GM18519 (cell line): ENCODE data around the gene SYS1.
A peak's percentile ranks its signal among the peaks of the same experiment; 100 is the strongest.

Experiments used
- ATAC-seq: cut with Tn5 transposase; IDR thresholded peaks from one replicate; pipeline ENCODE4 v1.9.1; 2021; ENCODE audit warnings: mild to moderate bottlenecking, moderate library complexity; ENCODE audit not compliant: unreplicated experiment, low FRiP score

Gene SYS1

DNA sequence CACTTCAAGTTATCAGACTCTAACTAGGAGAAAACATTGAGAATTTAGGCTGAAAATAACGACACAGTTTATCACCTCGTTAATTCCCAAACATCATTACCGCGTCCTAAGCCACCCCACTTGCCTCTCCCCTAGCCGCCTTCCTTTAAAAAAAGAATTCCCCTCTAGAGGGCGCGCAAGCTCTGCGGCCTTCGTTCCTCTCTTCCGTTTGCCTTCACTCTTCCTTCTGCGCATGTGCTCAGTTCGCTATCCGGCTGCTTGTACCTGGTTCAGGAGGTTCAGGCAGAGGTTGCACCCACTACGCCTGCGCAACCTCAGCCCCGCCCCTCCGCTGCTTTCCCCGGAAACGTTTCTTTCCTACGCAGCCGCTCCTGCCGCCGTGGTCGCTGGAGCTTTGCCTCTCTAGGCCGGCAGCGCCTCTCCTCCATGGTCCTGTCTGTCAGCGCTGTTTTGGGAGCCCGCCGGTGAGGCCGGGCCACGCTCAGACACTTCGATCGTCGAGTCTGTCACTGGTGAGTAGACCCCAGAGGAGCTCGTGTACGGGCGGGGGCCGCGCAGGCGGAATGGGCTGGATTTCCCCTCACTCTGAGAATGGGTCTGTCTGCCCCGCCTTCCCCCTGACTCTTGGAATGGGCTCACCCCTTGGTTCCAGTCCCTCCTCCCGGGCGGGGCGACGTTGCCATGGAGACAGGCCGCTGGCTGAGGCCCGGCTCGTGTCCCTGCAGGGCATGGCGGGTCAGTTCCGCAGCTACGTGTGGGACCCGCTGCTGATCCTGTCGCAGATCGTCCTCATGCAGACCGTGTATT, at the start of gene SYS1:
SYS1 (plus strand) TSS at position 353 of the 807 bp plus-strand sequence; CDS start at position 729, 376 bp downstream.
- ATAC-seq: peak; percentile 73

DNA sequence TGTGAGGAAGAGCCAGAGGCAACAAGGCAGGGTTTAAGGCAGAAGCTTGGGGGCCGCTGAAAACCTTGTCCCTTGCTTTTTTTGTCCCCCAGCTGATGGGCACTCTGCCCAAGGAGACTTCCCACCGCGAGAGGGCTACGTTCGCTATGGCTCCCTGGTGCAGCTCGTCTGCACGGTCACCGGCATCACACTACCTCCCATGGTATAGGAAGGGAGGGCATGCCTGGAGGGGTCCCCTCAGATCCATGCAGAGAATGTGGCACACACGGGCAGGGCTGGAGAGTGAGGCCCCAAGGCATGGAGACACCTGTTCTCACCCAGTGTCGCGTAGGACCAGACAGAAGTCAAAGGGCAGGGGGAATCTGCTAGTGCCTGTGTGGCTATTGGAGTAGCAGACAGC, 49.0 kb upstream of the SYS1 start:
- ATAC-seq: no peak

DNA sequence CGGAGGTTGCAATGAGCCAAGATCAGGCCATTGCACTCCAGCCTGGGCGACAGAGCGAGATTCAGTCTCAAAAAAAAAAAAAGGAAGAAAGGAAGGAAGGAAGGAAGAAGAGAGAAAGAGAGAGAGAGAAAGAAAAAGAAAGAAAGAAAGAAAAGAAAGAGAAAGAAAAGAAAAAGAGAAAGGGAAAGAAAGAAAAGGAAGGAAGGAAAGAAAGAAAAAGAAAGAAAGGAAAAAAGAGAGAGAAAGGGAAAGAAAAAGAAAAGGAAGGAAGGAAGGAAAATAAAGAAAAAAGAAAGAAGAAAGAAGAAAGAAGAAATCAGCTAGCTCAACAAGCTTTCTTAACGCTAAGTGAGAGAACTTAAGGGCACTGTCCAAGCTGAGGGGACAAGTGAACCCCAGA, 47.3 kb upstream of the SYS1 start:
- no peak for ATAC-seq

DNA sequence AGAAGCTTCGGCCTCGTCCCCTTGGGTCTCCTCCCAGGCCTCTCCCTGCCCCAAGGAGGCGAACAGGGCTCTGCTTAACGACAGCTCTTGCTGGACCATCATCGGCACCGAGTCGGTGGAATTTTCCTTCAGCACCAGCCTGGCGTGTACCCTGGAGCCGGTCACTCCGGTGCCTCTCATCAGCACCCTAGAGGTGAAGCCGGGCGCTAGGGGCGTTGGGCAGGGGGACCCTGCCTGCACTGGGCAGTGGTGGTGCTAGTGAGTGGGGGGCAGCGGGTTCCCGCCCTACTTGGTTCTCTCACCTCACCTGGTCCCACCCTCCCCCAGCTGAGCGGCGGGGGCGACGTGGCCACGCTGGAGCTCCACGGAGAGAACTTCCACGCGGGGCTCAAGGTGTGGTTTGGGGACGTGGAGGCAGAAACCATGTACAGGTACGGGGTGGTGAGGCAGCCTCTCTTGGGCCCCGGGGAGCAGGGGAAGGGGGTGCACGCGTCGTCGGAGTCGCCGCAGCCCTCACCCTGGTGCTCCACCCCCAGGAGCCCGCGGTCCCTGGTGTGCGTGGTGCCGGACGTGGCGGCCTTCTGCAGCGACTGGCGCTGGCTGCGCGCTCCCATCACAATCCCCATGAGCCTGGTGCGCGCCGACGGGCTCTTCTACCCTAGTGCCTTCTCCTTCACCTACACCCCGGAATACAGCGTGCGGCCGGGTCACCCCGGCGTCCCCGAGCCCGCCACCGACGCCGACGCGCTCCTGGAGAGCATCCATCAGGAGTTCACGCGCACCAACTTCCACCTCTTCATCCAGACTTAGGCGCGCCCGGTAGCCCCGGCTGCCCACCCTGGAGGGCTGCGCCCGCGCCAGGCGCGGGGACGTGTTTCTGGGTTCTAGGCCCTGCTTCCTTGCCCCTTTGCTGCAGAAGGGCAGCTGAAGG, 46.5 kb upstream of the SYS1 start:
- no peak for ATAC-seq

DNA sequence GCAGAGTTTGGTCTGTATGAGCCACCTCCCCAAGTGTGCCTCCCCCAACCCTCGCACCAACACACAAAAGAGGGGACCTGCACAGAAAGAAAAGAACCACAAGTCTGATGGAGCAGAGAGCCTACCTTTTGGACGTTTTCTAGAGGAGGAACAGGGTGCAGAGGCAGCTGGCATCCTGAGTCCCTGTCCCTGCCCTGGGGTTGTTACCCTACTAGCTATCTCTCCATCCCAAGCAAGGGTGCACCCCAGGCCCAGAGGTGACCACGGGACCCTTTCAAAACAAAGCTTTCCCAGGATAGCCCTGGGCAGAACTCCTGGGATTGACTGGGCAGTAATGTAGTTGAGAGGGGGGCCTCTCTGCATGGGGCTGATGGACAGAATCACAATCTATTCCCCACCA, 45.1 kb upstream of the SYS1 start:
- no peak for ATAC-seq

DNA sequence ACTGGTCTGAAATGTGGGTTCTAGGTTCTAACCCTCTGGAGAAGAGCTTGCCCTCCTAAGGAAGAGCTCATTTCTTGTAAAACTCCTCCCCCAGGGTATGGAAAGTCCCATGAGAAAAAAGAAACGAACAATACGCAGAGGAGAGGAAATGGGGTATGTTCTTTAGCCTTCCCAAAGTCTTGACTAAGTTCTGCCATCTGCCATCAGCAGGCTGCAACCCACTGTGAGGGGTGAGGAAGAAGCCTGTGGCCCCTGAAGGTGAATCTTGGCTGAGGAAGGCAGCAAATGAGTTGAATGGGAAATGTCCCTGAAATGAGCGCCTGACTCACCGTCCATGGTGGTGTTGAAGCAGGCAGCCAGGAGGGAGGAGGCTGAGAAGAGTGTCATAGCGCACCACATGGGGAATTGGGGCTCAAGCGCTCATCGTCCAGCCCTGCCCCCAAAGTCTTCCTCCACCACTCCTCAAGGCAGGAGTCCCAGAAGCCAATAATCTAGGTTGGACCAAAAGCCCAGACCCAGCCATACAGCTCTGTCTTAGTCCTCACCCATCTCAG, 44.5 kb upstream of the SYS1 start:
- no peak for ATAC-seq

DNA sequence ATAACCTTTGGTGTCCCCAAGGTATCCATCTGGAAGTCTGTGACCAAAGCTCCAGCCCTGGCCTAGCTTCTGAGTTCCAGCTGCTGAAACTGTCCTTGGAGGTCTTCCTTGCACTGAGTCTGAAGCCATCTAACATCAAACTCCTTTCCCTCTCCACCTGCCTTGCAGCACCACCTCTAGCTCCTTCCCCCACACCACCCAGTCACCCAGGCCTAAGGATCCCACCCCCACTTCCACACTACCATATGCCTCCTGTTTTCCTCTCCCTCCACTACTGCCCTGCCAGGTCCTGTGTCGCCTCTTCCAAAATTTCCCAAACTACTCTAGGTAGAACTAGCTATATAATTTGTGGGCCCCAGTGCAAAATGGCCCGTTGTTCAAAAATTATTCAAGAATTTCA, 44.0 kb upstream of the SYS1 start:
- ATAC-seq: no peak

DNA sequence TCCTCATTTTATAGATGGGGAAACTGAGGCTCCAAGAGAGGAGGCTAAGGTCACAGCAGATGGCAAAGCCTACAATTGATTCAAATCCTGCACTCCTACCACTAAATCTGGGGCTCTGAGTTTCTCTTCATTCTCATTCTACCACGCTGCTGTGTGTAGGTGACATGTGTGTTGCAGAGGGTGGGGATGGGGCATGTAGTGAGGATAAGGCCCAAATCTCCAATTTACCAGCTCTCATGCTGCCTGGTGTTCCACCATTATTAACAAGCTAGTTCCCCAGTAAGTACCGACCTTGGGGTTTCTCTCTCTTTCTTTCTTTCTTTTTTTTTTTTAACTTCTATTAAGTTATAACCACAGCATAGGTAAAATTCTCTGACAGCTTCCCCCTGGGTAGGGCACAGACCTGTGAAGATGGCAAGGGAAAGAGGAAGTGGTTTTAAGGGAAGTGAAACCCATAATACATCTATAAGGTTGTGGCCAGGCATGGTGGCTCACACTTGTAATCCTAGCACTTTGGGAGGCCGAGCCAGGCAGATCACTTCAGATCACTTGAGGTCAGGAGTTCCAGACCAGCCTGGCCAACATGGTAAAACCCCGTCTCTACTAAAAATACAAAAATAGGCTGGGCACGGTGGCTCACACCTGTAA, 41.9 kb upstream of the SYS1 start:
- ATAC-seq: peak; percentile 50

DNA sequence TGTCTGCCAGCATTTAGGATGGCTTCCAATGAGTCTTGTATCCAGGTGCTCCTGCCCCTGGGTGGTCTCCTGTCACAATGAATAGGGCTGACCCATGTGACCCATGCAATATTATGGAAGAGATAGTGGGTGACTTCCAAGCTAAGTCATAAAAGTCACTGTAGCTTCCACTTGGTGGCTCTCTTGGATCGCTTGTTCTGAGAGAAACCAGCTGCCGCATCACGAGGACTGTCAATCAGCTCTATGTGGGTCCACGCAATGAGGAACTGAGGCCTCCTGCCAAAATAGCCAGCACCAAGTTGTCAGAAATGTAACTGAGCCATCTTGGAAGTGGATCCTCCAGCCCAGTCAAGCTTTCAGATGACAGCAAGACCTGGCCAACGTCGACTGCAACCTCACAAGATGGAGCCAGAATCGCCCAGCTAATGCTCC, 40.0 kb upstream of the SYS1 start:
- ATAC-seq: no peak

DNA sequence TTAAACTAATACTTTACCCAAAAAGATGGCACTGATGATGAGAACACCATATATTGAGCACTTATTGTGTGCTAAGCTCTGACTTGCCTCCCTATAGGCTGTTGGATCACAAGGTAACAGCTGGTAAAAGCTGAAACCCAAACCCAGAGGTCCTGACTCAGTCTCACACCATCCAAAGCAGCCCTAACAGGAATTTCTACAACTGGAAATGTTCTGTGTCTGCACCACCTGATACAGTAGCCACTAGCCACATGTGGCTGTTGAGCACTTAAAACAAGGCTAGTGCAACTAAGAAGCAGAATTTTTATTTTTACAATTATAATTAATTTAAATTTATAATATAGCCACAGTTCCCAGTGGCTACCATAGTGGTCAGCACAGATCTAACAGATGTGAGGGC, 39.2 kb upstream of the SYS1 start:
- ATAC-seq: no peak

DNA sequence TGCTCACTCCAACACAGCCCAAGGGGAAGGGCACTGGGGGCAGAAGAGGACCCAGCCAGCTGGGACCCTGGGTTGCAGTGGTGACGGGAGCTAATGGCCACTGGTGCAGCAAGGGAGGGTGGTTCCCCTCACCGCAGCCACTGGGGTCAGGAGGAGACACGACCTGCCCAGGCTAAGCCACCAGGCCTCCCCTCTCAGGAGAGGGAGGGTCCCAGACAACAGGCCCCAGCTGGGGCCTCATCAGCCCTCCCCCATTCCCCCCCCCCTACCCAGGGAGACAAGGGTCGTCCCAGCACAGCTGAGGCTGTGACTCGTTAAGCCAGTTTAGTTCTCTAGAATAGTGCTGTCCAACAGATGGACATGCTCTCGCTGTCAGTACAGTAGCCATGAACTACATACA, 37.6 kb upstream of the SYS1 start:
- ATAC-seq: no peak

DNA sequence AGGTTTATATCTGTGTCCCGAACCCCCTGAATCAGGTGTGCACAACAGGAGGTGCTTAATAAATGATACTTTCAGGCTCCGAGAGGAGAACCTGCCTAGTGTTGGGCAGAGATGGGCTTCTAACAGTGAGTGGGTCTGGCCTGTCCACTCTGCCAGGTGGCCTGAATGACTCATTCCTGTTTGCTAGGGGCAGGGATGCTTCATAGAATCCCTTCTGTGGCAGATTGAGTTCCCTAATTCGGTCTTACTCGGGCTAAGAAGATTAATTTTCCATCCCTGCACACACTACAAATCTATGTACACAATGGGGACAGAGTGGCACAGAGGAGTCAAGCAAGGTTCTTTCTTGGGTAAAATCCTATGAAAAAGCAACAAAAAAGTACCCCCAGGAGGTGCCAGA, 34.5 kb upstream of the SYS1 start:
- ATAC-seq: no peak

DNA sequence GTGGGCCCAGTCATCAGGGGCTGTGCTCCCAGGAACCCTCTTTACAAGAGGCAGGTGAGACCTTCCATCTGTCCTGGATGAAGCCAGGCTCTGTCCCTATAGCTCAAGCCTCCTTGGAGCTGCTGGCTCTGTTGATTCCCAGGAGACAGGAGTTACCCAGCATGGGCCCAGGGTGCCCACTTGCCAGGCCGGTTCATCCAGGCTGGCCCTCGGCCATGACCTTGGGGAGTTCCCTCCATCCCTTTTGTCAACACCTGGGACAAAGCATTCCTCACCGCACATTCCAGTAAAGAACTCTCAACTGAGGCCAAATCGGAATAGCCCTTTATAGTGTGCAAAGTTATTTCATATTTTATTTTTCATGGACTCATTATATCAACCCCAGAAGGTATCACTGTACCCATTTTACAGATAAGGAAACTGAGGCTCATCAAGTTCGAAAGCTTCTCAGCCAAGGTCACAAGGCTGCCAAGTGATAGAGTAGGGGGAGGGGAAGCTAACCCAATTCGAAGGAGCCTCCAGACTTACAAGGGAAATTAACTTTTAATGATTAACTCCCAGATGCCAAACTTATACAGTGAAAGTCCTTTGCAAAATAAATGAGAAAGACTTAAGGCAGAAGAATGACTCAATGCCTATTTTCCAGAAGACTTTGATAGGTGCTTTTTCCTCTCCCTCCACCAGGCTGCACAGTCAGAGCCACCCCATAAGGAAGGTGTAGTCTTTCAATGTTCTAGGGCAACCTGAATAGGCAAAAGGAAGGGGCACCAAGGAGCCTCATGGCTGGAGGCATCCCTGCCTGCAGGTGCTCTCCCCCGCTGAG, 33.2 kb upstream of the SYS1 start:
- no peak for ATAC-seq

DNA sequence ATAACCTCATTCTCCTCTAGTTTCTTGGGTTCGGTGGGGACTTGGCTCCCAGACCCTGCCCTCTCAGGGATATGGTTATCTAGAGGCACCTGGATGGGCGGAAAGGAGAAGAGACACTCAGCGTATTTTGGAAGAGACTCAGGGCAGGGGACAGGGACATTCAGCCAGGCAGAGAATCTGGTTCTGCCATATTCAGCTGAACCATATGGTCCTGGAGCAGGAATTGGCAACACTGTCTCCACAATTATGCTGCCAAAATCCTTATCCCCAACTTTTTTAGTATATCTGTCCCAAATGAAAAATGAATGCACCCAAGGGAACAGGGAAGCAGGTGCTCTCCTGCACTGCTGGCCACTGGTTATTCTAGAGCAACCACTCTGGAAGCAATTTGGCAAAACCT, 32.5 kb upstream of the SYS1 start:
- no peak for ATAC-seq

DNA sequence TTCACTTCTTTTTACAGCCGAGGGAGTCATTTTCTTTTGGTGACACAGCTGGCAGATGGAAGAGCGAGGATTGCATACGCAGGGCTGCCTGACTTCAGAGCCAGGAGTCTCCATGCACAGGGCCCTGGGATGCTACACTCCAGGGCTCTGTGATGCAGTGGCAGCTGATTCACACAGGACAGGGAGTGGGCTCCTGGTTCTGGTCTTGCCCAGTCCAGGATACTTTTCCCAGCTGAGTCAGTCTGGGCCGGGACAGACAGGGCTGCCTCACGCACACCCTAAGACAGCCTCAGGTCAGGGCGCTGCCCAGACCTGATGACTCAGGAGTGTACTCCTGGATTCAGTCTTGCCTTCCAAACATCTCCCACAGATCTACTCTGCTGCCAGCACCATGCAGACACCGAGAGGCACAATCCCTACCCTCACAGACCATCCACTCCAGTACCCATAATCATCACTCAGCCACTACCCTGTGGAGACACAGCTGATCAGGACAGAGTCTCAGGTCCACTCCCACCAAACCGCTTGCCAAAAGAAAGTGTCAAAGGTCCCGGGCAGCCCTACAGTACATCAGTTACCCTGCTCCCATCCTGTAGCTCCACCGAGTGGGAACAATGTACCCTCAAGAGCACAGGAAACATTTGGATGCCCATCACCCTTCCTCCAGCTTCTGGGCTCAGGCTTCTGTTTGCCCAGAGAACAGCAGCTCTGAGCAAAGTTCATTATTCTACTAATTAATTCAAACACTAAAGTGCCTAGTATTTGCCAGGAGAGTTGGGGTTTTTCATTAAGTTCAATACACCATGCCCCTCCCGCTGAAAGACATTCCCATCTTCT, 26.2 kb upstream of the SYS1 start:
- ATAC-seq: no peak

DNA sequence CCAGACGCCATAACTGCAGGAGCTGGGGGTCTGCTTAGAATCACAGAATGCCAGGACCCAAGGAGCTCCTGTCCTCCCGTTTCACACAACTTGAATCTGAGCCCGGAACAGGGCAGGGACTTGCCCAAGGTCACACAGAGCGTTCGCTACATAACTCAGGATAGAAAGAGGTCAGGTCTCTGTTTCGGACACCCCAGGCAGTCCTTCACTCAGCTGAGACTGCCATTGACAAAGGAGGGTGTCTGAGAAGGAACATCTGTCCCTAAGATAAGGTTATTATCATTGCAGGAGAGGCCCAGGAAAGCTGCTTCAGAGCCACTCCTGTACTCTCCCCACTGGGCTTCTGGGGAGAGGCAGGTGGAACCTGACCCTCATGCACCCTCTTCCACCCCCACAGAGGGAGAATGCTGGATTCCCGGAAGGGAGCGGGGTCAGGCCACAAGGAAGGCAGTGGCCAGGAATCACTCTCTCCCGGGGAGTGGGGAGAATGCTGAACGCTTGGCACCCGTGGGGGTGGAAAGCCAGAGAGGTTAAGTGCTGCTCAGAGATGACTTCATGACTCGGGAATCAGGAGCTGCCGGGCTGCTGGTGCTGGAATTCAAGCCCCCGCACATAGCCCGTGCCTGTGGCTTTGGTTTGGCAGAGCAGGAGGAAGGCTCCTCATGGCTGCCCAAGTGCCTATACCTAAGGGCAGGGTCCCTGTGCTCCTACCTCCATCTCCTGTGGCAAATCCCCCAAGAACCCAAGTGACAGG, 25.4 kb upstream of the SYS1 start:
- ATAC-seq: no peak

DNA sequence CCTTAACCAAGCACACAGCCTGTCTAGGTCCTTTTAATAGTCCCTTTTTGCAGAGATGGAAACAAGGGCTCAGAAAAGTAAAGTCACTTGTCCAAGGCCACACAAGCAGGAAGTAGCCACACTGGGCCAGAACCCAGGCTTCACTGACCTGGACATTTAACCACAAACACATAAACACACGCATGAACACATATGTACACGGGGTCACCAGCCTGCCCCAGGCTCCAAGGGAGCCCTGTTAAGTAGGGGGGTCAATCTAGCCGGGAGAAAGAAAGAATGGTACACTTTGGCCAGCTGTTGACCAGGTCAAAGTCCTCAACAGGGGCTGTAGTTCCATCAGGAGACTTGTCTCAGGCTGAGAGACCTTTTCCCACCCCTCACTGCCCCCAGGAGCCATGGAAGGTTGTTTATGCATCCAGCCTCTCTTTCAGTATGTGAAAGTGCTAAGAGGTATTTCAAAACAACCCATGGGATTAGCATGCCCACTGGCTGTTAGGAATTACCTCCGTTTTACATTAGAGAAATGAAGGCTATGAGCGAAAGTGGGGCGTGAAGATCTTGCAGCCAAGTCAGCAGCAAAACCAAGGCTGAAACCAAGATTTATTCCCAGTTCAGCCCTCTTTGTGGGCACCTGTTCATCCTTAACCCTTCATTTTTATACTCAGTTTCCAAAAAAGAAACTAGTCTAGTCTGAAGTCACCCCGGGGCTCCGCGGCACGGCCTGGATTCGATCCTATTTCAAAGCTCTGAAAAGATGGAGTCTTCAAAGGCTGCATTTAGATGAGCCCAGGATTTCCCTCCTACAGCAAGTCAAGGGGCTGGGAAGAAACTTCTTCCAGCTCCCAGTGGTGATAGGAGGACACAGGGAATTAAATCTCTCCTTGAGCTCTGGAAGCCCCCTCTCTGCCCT, 24.6 kb upstream of the SYS1 start:
- ATAC-seq: no peak
